GM18505 (cell line): ENCODE data around the gene TMEM198.

Source experiments
- ATAC-seq: cut with Tn5 transposase; IDR thresholded peaks from one replicate; pipeline ENCODE4 v1.9.1; 2021; ENCODE audit not compliant: unreplicated experiment
- POLR2A ChIP-seq: IDR thresholded peaks from 4 replicates; pipeline ENCODE4 v1.6.1; 2011; ENCODE audit warnings: borderline replicate concordance; ENCODE audit not compliant: insufficient read depth, insufficient read length; ENCODE audit errors: extremely low read depth

TMEM198 gene

DNA sequence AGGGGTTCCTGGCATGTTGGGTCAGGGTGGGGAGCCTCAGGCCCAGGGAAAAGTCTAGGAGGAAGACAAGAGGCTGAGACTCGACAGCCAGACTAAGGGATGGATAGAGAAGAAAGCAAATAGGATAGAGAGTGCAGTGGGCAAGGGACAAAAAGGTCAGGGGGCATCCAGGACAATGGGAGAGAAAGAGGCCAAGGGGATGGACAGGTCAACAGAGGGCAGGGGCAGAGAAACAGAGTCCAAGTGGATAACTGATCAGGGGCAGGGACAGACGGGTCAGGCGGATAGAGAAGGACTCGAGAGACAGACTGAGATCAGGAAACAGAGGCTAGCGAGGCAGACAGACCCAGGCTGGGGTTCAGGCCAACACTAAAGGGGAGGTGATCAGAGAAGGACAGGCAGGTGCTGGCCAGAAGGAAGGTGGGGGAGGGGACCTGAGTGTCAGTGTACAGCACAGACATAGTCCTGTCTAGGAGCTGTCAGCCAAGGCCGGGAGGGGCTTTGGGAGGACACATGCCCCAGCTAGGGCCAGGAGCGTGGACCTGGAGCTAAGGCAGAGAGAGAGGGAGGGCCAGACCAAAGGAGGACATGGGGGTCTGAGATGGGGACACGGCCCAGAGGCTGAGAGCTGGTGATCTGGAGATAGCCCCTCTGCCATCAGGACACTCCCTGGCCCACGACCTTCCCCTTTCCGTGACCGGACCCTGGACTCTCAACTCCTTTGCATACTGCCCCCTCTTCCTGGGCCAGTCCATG is 17.3 kb upstream of the TMEM198 start:
- no peak for TF ChIP-seq POLR2A
- no peak for ATAC-seq

DNA sequence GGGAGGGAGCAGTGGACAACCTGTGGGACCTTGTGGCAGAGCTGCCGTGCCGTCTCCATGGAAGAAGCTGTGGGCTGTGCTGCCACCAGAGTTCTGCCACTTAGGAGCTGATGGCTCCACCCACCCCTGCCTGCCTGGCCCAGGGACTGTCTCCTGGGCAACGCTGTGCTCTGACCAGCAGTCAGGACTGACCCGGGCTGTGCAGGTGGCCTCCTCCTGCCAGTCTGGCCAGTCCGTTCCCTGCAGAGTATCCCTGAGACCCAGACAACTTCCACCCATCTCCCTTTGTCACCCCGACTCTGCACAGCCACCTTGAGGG is 16.8 kb upstream of the TMEM198 start:
- ATAC-seq: no peak
- TF ChIP-seq POLR2A: no peak

DNA sequence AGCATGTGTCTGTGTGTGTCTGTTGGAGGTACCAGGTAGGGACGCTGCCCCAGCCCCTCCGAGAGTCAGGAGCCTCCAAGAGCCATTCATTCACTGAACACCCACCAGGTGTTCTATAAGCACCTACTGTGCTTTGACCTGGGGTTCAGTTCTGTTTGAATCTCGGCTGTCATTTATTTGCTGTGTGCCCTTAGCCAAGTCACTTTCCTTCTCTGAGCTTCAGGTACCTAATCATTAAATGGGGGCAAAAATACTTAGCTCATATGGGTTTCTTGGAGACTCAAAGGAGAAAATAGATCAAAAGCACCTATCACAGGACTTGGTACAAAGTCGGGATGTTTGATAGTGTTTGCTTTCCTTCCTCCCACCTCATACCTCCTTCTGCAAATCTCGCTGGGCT is 16.4 kb upstream of the TMEM198 start:
- no peak for ATAC-seq
- no peak for TF ChIP-seq POLR2A

DNA sequence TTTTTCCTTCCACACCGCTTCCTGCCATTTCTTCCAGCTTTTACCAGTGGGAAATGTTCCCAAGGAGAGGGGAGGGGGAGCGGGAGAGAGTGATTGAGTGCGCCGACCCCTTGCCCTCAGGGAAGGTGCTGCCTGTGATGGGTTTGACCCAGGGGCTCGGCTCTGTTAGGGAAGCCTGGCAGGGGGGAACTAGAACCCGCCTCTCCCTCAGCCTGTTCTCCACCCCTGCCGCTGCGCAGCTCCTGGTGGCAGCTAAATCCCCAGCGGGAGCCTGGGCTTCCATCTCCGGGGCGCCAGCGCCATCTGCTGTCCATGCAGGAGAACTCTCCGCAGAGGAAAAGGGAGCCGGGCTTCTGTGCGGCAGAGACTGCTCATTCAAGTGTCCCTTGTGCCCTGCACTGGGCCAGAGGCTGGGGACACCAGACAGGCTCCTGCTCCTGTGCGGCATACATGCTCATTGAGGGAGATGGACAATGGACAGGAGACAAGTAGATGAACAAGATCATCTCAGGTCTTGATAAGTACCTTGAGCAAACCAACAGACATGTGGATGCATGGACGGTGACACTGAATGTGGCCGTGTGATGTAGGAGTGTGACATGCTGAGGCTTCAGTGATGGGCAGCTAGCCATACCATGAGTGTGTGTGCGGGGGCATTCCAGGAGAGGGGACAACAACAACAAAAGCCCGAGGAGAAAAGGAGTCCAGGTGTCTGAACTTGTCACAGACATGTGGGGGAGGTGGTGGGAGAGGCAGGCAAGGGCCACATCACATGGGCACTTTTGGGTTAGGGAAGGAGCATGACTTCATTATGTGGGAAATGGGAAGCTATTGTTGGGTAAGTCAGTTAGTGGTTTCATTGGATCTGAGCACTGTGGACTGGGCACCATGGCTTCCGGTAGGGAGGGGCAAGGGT is 13.5 kb upstream of the TMEM198 start:
- TF ChIP-seq POLR2A: no peak
- no peak for ATAC-seq

DNA sequence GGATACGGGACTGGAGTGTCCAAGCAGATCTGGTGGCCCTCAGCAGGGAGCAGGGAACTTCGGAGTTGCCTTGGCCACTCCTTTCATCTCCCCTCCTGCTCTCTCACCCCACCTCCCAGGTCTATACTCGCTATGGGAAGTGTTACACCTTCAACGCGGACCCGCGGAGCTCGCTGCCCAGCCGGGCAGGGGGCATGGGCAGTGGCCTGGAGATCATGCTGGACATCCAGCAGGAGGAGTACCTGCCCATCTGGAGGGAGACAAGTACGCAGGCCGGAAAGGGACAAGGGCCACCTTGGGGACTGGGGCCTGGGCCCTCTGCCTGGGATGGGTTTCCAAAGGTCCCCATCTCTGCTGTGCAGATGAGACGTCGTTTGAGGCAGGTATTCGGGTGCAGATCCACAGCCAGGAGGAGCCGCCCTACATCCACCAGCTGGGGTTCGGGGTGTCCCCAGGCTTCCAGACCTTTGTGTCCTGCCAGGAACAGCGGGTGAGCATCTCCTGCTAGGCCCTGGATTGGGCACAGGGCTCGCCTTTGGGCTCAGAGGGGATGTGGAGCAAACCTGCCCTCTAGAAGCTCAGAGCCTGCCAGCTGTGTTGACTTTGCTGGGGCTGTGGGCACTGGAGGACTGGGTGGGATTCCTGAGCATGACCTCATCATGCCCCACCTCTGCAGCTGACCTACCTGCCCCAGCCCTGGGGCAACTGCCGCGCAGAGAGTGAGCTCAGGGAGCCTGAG is 12.0 kb upstream of the TMEM198 start:
- no peak for ATAC-seq
- TF ChIP-seq POLR2A: no peak

DNA sequence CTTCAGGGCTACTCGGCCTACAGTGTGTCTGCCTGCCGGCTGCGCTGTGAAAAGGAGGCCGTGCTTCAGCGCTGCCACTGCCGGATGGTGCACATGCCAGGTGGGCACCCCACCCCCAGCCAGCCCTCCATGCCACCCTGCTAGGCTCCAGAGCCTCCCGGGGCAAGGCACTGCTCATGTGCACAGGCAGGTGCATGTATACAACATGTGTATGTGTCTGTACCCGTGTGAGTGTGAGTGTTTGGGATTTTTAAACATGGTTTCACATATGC is 11.5 kb upstream of the TMEM198 start:
- TF ChIP-seq POLR2A: no peak
- ATAC-seq: no peak

DNA sequence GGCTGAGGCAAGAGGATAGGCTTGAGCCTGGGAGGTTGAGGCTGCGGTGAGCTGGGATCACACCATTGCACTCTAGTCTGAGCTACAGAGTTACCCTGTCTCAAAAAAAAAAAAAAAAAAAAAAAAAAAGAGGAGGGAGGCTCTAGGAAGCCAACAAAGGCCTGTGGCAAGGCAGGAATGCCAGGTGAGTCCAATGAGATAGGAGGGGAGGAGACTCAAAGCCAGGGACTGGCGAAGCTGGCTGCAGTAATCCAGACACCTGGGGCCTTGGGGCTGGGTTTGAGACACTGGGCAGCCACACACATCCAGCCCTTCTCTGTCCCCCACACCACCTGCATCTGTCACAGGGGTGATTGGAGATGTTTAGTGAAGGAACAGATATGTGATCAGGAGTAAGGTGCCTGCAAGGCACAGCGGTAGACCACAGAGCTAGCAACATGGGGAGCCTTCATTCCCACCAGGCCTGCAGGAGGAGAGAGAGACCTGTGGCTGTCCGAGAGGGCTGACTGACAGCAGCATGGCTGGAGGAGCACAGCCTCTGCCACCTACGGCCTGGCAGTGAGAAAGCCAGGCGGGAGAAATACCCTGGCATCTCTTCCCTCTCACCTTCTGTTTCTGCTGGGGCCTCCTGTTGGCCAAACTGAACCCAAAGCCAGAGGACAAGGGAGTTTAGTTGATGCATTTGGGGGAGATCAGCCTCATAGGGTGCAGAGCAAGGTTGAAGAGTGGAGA is 9.7 kb upstream of the TMEM198 start:
- no peak for ATAC-seq
- TF ChIP-seq POLR2A: no peak

DNA sequence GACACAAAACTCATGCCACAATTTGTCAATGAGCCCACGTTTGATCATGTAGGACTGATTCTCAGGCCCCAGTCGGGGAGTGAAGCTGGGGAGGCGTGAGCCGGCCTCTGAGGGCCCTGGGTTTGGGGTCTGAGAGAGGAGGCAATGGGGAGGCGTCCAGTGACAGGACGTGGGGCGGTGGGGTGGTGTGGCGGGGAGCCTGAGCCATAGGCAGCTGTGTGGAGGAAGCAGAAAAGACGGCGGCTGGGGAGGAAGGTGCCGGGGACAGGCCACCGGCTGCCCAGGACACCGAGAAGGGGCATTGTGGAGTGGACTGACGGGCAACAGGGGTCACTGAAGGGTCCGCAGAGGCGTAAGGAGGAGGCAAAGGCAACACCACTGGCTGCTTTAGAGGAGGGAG is 7.4 kb upstream of the TMEM198 start:
- ATAC-seq: no peak
- no peak for TF ChIP-seq POLR2A

DNA sequence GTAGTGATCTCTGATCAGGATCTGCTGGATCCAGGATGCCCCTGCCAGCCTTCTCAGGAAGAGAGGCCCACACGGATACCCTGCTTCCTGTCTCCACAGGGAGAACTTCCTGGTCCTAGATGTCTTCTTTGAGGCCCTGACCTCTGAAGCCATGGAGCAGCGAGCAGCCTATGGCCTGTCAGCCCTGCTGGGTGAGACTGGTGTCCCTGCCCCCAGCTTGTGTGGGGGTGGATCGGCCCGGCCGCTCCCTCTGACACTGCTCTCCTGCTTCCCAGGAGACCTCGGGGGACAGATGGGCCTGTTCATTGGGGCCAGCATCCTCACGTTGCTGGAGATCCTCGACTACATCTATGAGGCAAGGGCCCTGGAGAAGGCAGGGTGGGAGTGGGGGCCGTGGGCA is 6.9 kb upstream of the TMEM198 start:
- no peak for ATAC-seq
- no peak for TF ChIP-seq POLR2A

DNA sequence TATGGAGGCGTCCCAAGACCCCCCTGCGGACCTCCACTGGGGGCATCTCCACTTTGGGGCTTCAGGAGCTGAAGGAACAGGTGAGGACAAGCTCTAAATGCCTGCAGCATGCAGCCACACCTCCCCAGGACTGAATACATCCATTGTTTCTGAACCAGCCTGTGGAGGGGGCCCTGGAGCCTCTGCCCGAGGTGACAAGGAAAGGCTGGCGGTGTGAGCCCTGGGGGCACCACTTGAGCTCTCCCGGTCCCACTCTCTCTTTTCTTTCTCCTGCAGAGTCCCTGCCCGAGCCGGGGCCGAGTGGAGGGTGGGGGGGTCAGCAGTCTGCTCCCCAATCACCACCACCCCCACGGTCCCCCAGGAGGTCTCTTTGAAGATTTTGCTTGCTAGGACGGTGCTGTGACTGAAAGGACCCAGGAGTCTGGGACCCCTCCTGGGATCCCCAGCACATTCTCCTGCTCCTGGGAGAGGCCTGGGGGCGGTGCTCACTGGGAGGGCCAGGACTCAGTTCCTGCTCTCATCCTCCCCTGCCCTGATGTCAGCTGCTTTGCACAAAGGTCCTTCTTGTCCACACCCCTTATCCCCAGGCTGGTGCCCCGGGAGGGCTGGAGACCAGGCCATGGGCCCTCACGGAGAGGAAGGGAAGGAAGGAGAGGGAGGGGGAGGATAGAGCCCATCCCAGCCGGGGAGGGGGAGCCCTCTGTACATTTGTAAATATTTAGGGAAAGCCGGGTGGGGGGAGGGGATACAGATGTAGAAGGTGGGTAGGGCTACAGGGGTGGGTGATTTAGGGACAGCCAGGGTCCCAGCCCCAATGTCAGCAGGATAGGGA is 6.0 kb upstream of the TMEM198 start:
- TF ChIP-seq POLR2A: no peak

DNA sequence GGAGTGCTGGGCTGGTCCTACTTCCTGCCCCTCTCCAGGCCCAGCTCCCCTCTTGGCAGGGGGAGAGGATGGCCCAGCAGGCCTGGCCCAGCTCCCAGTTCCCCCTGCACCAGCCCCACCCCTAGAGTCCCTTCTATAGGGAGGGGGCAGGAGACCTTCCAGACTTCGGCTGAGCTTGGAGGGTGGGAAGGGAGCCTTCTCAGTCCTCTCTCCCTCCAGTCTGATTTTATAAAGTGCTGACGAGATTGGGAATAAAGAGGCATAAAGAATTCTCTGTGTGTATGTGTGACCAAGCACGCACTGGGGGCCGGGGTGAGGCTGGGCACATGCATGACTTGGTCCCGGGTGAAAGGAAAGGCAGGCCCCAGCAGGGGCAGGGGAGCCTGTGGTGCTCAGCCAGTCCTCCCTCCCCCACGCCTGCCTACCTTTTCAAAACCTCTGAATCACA is 5.3 kb upstream of the TMEM198 start:
- no peak for ATAC-seq
- no peak for TF ChIP-seq POLR2A

More for the DNA sequence above, 6.0 kb upstream of the TMEM198 start:
- ATAC-seq: no peak
